Muscle layer of duodenum (tissue), 2 donors: ENCODE data around the gene FADS2.

Source experiments
- H3K27ac ChIP-seq: one replicate; pipeline ENCODE4 v1.7.0; 2013; ENCODE audit warnings: mild to moderate bottlenecking, low read length
- H3K27me3 ChIP-seq: one replicate; pipeline ENCODE4 v1.7.0; 2013; ENCODE audit warnings: low read depth, mild to moderate bottlenecking, control low read depth, low read length
- H3K36me3 ChIP-seq, 2 donors: one replicate each; pipeline ENCODE4 v1.7.0; 2013; ENCODE audit warnings: low read length in 2 of 2, control low read depth in 1 of 2, mild to moderate bottlenecking in 1 of 2; ENCODE audit not compliant: insufficient read depth in 2 of 2, control insufficient read depth in 1 of 2
- H3K4me1 ChIP-seq, 2 donors: one replicate each; pipeline ENCODE4 v1.7.0; 2013; ENCODE audit warnings: low read length in 2 of 2, mild to moderate bottlenecking in 2 of 2, control low read depth in 1 of 2, moderate library complexity in 1 of 2; ENCODE audit not compliant: insufficient read depth in 2 of 2, control insufficient read depth in 1 of 2
- H3K4me3 ChIP-seq, 2 donors: one replicate each; pipeline ENCODE4 v1.7.0; 2013; ENCODE audit warnings: low read length in 2 of 2, low read depth in 1 of 2, mild to moderate bottlenecking in 1 of 2
- H3K9me3 ChIP-seq, 2 donors: one replicate each; pipeline ENCODE4 v1.7.0; 2013; ENCODE audit warnings: low read length in 2 of 2, control low read depth in 1 of 2, mild to moderate bottlenecking in 1 of 2; ENCODE audit not compliant: control insufficient read depth in 1 of 2
- donor health status: healthy.

Gene FADS2

DNA sequence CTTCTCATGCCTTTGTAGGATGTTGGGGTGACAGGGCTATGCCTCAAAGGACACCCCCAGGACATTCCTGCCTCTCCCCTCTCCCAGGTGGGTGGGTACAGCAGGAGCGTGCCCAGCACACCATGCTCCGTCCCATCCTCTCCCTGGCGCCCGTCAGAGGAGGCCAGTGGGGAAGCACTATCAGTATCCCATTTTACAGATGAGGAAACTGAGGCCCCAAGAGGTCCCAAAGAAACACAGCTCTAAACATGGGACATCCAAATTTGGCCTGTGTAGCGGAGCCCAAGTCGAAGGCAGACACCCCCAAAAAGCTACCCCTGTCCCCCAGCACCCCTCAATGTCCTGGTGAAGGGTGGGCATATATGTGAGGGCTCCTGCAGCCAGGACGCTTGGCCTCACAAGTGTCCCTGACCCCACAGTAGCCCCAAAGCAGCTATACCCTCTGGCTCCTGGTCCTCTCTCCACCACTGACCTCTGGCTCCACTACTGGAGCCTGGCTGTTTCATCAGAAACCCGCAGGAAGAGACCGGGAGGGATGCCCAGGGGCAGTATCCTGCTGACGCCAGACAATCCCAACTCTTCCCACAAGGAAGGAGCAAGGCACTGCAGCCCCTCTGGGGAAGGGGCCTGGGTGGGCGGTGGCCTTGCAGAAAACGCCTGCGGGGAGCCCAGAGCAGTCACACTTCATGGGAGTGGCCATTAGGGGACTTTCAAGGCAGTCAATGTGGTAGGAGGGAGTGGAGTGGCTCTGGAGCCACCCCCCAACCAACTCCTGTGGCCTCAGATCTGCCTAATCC lies 57.9 kb downstream of the FADS2 start:
- Histone ChIP-seq H3K36me3 (no peaks in the 10 kb centered on the region), H3K4me3 (no peak overlapping the region), H3K27me3 (no peaks in the 10 kb centered on the region), H3K27ac (no peak overlapping the region), H3K4me1 (peaks cover 0 to 21% of the 10 kb centered on the region in 2 donors), H3K9me3 (no peaks in the 10 kb centered on the region)

DNA sequence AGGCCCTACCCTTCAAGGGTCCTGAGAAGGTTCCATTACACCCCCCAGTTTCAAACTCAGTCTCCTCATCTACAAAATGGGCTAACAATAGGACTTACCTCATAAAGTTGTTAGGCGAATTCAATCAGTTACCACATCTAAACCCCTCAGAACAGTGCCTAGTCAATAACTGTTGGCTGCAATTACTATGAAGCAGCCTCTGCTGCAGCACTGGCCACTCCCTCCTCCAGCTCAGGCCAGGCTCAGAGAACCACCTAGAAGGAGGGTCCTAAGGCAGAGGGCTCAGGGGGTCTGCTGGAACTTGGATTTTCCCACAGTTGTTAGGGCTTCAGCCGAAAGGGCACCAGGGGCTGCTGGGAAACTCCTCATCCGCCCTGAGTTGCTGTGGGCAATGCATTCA lies 58.5 kb downstream of the FADS2 start:
- Histone ChIP-seq H3K36me3 (no peaks in the 10 kb centered on the region), H3K9me3 (no peaks in the 10 kb centered on the region), H3K4me1 (peaks cover 0 to 21% of the 10 kb centered on the region in 2 donors), H3K27me3 (no peaks in the 10 kb centered on the region), H3K27ac (no peak overlapping the region), H3K4me3 (no peak overlapping the region)

DNA sequence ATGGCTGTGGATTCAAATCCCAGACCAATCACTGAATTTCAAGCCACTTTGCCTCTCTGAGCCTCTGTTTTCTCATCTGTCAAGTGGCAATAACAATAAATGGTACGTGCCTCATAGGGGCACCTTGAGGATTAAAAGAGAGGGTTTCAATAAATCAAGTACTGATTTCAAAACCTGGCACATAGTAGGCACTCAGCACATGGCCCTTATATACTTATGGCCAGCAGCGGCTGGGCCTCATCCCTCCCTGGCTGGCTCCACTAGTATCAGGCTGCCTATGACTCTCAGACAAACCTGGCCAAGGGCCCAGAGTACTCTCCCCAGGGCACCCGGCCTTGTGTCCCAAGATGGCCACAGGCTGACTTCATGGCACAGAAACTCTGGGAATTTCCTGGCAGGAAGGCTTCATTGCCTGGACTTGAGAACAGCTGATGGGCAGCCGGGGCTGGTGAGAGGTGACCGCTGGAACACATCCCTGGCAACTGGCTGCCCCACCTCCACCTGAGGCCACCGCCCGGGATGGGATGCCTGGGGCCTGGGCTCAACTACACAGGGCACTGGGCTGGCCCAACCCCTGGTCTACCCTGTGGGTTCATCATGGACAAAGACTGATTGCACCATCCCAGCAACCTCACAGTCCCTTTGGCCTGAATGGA lies 59.9 kb downstream of the FADS2 start:
- H3K27ac ChIP-seq: peak overlapping the region; percentile 72
- no peaks in the 10 kb centered on the region for H3K36me3 ChIP-seq
- H3K9me3 ChIP-seq: no peaks in the 10 kb centered on the region
- H3K4me3 ChIP-seq: no peak overlapping the region
- no peaks in the 10 kb centered on the region for H3K27me3 ChIP-seq
- peaks cover 0 to 21% of the 10 kb centered on the region in 2 donors for H3K4me1 ChIP-seq

DNA sequence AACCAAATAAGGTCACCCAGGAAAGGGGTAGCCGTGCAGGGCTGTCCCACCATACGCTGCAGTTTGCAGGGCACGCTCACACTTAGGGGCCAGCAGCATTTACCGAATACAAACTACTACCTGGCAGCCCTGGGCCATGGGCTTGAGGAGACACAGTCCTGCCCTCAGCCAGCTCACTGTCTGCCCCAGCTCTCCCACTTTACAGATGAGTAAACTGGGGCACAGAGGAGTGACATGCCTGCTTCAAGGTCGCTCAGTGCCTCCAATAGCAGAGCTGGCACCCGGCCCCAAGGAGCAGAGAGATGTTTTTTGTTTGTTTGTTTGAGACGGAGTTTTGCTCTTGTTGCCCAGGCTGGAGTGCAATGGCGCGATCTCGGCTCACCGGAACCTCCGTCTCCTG lies 60.5 kb downstream of the FADS2 start:
- Histone ChIP-seq H3K4me3 (no peak overlapping the region), H3K27me3 (no peaks in the 10 kb centered on the region), H3K27ac (peak overlapping the region; percentile 56), H3K4me1 (peaks cover 0 to 21% of the 10 kb centered on the region in 2 donors), H3K36me3 (no peaks in the 10 kb centered on the region), H3K9me3 (no peaks in the 10 kb centered on the region)

DNA sequence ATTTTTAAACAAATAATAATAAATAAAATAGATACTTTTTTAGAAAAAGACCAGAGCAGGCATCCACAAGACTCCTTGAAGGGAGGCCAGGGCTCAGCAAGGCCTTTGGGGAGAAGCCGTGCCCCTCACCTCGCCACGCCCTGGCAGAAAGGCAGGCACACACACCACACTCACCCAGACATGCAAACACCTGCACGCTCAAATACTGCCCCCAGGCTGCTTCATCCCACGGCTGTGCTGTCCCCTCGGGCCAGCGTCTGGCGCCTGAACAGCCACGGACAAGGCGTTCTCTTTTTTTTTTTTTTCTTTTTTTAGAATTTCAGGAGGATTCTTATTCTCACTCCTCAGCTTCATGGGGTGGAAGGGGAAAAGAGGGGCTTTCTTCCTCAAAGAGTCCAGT lies 61.7 kb downstream of the FADS2 start:
- no peaks in the 10 kb centered on the region for H3K36me3 ChIP-seq
- no peaks in the 10 kb centered on the region for H3K9me3 ChIP-seq
- peak overlapping the region; percentile 16 for H3K27ac ChIP-seq
- no peaks in the 10 kb centered on the region for H3K27me3 ChIP-seq
- peak overlapping the region; percentile 76 to 79 for H3K4me3 ChIP-seq
- peaks cover 0 to 21% of the 10 kb centered on the region in 2 donors for H3K4me1 ChIP-seq

DNA sequence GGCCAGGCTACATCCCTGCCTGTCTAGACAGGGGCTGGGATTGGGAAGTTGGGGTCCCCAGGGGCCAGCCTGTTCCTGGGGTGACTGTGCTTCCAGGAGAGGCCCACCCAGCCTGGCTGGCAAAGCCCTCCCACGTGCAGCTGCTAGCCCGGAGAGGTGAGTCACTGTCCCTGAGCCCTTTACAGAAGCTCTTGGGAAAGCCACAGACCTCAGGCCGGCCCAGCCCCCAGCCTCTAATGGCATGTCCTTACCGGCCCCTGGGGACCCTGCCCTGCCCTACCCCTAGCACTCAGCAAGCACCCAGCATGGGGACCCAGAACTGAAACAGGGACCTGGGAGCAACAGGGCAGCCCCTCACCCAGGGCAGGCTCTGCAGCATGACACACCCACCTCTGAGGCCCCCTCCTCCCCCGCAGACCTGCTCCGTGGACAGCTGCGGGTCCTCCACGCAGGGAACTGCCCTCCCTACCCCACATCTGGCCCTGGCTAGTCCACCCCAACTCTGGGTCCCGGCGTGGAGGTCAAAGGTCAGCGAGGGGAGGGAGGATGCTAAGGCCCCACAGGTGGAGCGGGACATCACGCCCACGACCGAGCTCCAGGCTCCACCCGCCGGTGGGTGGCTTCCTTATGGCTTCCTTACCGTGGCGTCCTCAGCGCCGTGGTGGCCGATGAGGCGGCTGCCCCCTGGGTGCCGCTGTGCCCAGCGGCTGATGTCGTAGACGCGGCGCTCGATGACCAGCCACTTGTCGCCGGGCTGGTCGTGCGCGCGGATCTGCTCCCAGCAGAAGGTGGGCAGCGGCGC lies 62.6 kb downstream of the FADS2 start:
- Histone ChIP-seq H3K36me3 (no peaks in the 10 kb centered on the region), H3K4me1 (peaks cover 0 to 21% of the 10 kb centered on the region in 2 donors), H3K27ac (peak overlapping the region; percentile 8), H3K27me3 (no peaks in the 10 kb centered on the region), H3K9me3 (no peaks in the 10 kb centered on the region), H3K4me3 (peak overlapping the region; percentile 76 to 79)

DNA sequence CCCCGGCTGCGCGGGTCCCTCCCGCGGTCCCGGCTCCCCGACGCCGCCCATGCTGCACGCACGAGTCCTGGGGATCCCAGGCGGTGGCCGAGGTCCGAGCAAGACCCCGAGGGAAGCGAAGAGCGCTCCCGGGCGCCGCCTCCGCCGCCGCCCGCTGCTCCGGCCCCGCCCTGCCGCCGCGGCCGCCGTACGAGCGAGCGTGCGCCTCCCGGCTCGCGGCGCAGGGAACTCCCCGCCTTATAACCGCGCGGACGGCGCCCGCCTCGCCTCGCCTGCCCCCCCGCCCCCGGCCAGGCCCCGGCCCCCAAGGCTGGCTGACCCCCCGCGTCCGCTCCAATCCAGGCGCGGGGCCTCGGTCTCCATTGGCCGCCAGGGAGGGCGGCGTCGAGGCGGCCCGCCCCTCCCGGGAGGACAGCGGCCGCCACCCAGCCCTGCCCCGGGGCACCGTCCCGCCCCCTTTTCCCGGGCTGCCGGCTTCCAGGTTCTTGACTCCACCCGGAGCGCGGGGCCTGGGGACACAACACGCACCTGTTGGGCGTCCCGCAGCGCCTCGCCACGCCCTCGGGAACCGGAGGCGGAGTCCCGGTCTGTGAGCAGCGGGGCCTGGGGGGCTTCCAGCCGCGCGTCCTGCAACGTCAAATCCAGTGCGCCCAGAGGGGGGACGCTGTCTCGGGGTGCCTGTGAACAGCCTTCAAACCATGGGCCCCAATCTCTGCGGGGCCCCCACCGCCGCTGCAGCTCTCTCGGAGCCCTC lies 63.4 kb downstream of the FADS2 start, which contains the start of gene FADS3:
FADS3 (minus strand) TSS at position 215 of the 754 bp plus-strand sequence; CDS start at position 51, 164 bp downstream.
- Histone ChIP-seq H3K36me3 (no peaks in the 10 kb centered on the region), H3K27ac (peak within 1 kb of the TSS; percentile 8), H3K9me3 (no peaks in the 10 kb centered on the region), H3K4me3 (peak within 1 kb of the TSS; percentile 76 to 79), H3K4me1 (peaks cover 0 to 21% of the 10 kb centered on the region in 2 donors), H3K27me3 (no peaks in the 10 kb centered on the region)

DNA sequence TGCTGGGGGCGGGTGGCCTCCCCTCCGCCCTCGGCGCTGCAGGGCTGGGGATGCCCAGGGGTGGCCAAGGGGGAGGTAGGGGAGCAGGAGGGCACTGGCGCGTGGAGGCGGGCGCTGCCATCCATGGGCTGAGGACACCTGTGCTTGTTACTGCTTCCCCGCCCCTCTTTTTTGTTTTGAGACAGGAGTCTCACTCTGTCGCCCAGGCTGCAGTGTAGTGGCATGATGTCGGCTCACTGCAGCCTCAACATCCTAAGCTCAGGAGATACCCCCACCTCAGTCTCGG lies 63.9 kb downstream of the FADS2 start:
- Histone ChIP-seq H3K36me3 (no peaks in the 10 kb centered on the region), H3K4me1 (peaks cover 0 to 21% of the 10 kb centered on the region in 2 donors), H3K9me3 (no peaks in the 10 kb centered on the region), H3K27ac (no peak overlapping the region), H3K4me3 (peak overlapping the region in 1 of 2 donors; percentile 66), H3K27me3 (no peaks in the 10 kb centered on the region)

DNA sequence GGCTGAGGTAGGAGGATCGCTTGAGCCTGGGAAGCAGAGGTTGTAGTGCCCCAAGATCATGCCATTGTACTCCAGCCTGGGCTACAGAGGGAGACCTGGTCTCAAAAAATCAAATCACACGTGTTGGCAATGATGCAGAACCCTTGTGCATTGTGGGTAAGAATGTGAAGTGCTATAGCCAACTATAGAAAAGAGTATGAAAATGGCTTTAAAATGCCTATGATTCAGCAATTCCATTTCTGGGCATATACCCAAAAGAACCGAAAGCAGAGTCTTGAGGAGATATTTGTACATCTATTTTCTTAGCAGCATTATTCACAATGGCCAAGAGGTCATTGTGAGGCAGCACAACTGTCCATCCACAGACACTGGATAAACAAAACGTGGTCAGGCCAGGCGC lies 65.9 kb downstream of the FADS2 start:
- H3K4me1 ChIP-seq: peaks cover 0 to 20% of the 10 kb centered on the region in 2 donors
- H3K36me3 ChIP-seq: no peaks in the 10 kb centered on the region
- no peaks in the 10 kb centered on the region for H3K27me3 ChIP-seq
- no peaks in the 10 kb centered on the region for H3K9me3 ChIP-seq
- H3K4me3 ChIP-seq: no peak overlapping the region
- no peak overlapping the region for H3K27ac ChIP-seq

DNA sequence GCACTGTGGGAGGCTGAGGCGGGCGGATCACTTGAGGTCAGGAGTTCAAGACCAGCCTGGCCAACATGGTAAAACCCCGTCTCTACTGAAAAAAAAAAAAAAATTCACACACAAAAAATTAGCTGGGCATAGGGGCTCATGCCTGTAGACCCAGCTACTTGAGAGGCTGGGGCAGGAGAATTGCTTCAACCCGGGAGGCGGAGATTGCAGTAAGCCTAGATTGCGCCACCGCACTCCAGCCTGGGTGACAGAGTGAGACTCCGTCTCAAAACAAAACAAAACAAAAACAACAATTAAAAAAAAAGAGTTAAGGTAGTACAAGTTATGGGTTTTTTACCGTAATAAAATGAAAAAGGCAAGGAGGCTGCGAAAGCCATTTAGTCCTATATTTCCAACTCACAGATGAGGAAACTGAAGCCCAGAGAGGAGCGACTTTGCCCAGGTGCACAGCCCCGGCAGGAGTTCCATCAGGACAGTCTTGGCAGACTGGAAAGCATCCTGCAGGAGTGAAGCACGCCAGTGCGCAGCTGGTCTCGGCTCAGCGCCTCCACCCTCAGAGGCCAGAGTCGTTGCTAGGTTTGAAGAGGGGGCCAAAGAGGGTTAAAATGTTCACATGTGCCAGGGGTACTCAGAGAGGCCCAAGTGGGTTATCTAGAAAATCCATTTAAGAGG lies 67.1 kb downstream of the FADS2 start:
- Histone ChIP-seq H3K36me3 (no peaks in the 10 kb centered on the region), H3K4me1 (peaks cover 0 to 21% of the 10 kb centered on the region in 2 donors), H3K27me3 (no peaks in the 10 kb centered on the region), H3K4me3 (no peak overlapping the region), H3K9me3 (no peaks in the 10 kb centered on the region), H3K27ac (no peak overlapping the region)
